Loucy (cell line): ENCODE measurements around the gene B4GALT3.

Experiments used
- CTCF ChIP-seq: fragments of 200-600 bp; sonication (generic); conservative IDR thresholded peaks from 2 replicates; pipeline ENCODE4 v1.5.1; 2014; ENCODE audit warnings: mild to moderate bottlenecking, antibody characterized with exemption, low read length
- EZH2phosphoT487 ChIP-seq: fragments of 200-600 bp; IDR thresholded peaks from 2 replicates; pipeline ENCODE4 v1.6.1; 2018; ENCODE audit warnings: antibody characterized with exemption, mild to moderate bottlenecking, moderate library complexity, borderline replicate concordance

- no peak for TF ChIP-seq CTCF
- no peak for TF ChIP-seq EZH2phosphoT487
Measured at GRCh38 chr1:161189036-161189435, 11.7 kb upstream of the B4GALT3 start.
